A549 (cell line): ENCODE results near the gene TTPAL.

ENCODE experiments used
- BHLHE40 ChIP-seq: IDR thresholded peaks from 2 replicates; pipeline ENCODE4 v1.6.1; 2012; ENCODE audit warnings: low read depth, low read length, inconsistent platforms
- MYC ChIP-seq: IDR thresholded peaks from 2 replicates; pipeline ENCODE4 v1.6.1; 2012; ENCODE audit warnings: mild to moderate bottlenecking, inconsistent platforms, low read length, improper control_type of control experiment, borderline replicate concordance
- POLR2A ChIP-seq: IDR thresholded peaks from 2 replicates; pipeline ENCODE4 v1.6.1; 2012; ENCODE audit warnings: mild to moderate bottlenecking, low read length
- TF ChIP-seq, protein P1 (sequence below): fragments of >200 bp; sonication (Bioruptor Twin); formaldehyde crosslinking; IDR thresholded peaks from 3 replicates; pipeline ENCODE4 v1.5.1; 2016
- TF ChIP-seq, protein P2 (sequence below): fragments of 450-650 bp; IDR thresholded peaks from 2 replicates; pipeline ENCODE4 v1.6.1; 2014; ENCODE audit warnings: antibody characterized with exemption
- TF ChIP-seq, protein P3 (sequence below): fragments of 200-600 bp; sonication (generic); IDR thresholded peaks from 2 replicates; pipeline ENCODE4 v1.6.1; 2016; ENCODE audit warnings: antibody characterized with exemption, mild to moderate bottlenecking, moderate library complexity

DNA sequence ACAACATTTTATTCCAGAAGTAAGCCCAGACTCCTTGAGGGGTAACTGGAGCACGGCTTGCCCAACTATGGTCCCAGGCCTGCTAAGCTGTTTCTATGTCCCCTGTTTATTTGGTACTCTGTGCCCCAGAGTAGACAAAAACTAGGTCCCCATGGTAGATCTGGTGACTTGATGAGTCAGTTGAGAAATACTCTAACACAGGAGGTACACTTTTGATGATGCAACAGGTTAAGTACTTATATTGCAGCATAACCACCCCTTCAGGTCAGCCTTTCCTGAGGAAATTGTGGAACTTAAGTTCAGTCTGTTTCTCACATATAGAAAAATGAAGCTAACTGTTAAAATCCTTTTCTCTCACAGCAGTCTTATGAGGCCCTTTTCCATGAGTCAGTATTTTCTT lies 19.6 kb downstream of the TTPAL start:
- TF ChIP-seq BHLHE40, result no peak
- TF ChIP-seq POLR2A, result no peak
- TF ChIP-seq, protein P1, sequence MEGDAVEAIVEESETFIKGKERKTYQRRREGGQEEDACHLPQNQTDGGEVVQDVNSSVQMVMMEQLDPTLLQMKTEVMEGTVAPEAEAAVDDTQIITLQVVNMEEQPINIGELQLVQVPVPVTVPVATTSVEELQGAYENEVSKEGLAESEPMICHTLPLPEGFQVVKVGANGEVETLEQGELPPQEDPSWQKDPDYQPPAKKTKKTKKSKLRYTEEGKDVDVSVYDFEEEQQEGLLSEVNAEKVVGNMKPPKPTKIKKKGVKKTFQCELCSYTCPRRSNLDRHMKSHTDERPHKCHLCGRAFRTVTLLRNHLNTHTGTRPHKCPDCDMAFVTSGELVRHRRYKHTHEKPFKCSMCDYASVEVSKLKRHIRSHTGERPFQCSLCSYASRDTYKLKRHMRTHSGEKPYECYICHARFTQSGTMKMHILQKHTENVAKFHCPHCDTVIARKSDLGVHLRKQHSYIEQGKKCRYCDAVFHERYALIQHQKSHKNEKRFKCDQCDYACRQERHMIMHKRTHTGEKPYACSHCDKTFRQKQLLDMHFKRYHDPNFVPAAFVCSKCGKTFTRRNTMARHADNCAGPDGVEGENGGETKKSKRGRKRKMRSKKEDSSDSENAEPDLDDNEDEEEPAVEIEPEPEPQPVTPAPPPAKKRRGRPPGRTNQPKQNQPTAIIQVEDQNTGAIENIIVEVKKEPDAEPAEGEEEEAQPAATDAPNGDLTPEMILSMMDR, result no peak
- no peak for TF ChIP-seq MYC
- TF ChIP-seq, protein P2, sequence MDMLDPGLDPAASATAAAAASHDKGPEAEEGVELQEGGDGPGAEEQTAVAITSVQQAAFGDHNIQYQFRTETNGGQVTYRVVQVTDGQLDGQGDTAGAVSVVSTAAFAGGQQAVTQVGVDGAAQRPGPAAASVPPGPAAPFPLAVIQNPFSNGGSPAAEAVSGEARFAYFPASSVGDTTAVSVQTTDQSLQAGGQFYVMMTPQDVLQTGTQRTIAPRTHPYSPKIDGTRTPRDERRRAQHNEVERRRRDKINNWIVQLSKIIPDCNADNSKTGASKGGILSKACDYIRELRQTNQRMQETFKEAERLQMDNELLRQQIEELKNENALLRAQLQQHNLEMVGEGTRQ, result no peak
- TF ChIP-seq, protein P3, sequence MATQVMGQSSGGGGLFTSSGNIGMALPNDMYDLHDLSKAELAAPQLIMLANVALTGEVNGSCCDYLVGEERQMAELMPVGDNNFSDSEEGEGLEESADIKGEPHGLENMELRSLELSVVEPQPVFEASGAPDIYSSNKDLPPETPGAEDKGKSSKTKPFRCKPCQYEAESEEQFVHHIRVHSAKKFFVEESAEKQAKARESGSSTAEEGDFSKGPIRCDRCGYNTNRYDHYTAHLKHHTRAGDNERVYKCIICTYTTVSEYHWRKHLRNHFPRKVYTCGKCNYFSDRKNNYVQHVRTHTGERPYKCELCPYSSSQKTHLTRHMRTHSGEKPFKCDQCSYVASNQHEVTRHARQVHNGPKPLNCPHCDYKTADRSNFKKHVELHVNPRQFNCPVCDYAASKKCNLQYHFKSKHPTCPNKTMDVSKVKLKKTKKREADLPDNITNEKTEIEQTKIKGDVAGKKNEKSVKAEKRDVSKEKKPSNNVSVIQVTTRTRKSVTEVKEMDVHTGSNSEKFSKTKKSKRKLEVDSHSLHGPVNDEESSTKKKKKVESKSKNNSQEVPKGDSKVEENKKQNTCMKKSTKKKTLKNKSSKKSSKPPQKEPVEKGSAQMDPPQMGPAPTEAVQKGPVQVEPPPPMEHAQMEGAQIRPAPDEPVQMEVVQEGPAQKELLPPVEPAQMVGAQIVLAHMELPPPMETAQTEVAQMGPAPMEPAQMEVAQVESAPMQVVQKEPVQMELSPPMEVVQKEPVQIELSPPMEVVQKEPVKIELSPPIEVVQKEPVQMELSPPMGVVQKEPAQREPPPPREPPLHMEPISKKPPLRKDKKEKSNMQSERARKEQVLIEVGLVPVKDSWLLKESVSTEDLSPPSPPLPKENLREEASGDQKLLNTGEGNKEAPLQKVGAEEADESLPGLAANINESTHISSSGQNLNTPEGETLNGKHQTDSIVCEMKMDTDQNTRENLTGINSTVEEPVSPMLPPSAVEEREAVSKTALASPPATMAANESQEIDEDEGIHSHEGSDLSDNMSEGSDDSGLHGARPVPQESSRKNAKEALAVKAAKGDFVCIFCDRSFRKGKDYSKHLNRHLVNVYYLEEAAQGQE, result no peak
